ENCODE data around the gene ANXA6.

DNA sequence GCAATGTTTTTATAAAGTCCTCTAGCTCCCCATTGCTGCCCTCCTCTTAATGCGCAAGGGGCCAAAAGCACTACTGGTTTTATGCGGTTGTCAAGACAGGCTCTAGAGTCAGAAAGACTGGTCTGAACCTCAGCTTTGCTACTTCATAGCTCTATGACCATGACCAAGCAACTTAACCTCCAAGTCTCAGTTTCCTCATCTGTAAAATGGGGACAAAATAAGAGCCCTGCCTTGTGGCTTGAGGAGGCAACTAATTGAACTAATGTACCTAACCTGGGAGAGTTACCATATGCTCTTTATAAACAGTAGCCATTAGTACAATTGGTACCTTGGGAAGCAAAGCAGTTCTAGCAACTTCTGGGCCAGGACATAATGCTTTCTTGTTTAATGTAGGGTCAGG lies 36.5 kb downstream of the ANXA6 start:
- no peak for TF ChIP-seq POLR2A (IDR thresholded peaks at IDR 0.05)
- TF ChIP-seq POLR2AphosphoS5 (IDR thresholded peaks at IDR 0.05), result no peak
- TF ChIP-seq, protein P1, sequence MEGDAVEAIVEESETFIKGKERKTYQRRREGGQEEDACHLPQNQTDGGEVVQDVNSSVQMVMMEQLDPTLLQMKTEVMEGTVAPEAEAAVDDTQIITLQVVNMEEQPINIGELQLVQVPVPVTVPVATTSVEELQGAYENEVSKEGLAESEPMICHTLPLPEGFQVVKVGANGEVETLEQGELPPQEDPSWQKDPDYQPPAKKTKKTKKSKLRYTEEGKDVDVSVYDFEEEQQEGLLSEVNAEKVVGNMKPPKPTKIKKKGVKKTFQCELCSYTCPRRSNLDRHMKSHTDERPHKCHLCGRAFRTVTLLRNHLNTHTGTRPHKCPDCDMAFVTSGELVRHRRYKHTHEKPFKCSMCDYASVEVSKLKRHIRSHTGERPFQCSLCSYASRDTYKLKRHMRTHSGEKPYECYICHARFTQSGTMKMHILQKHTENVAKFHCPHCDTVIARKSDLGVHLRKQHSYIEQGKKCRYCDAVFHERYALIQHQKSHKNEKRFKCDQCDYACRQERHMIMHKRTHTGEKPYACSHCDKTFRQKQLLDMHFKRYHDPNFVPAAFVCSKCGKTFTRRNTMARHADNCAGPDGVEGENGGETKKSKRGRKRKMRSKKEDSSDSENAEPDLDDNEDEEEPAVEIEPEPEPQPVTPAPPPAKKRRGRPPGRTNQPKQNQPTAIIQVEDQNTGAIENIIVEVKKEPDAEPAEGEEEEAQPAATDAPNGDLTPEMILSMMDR (IDR thresholded peaks at IDR 0.05), result no peak
- TF ChIP-seq EP300 (IDR thresholded peaks at IDR 0.05), result no peak

All from suprapubic skin (tissue), 4 donors.